Measurements from ENCODE around the gene SLCO4A1.
A peak's percentile ranks its signal among the peaks of the same experiment; 100 is the strongest.

SLCO4A1 gene

GRCh38 chr20:62651285-62652021 is 9.2 kb downstream of the SLCO4A1 start:
- Histone ChIP-seq H3K27me3 (ENCODE audit: control insufficient read depth in 5 of 5, insufficient read depth in 4 of 5, low read length in 5 of 5) (no peaks in the 10 kb centered on the region), H3K4me3 (ENCODE audit: low read depth in 1 of 5, low read length in 5 of 5) (peak overlapping the region in 4 of 5 donors; percentile 3 to 59 (median 38)), H3K27ac (ENCODE audit: low read depth, low read length) (peak overlapping the region; percentile 60), H3K9me3 (ENCODE audit: control insufficient read depth in 5 of 5, low read length in 5 of 5) (no peaks in the 10 kb centered on the region), H3K36me3 (ENCODE audit: control insufficient read depth in 5 of 5, insufficient read depth in 5 of 5, low read length in 5 of 5) (no peaks in the 10 kb centered on the region), H3K9ac (ENCODE audit: low read length in 5 of 5) (no peak overlapping the region), H3K4me1 (ENCODE audit: control insufficient read depth in 5 of 5, insufficient read depth in 5 of 5, low read length in 5 of 5) (peaks cover 9 to 61% (median 34%) of the 10 kb centered on the region in 5 donors)

GRCh38 chr20:62652041-62652893 is 10.0 kb downstream of the SLCO4A1 start:
- H3K36me3 ChIP-seq (ENCODE audit: control insufficient read depth in 5 of 5, insufficient read depth in 5 of 5, low read length in 5 of 5) = peaks cover 0 to 5% (median 0%) of the 10 kb centered on the region in 5 donors
- H3K9ac ChIP-seq (ENCODE audit: low read length in 5 of 5) = peak overlapping the region in 3 of 5 donors; percentile 10 to 68 (median 53)
- H3K27ac ChIP-seq (ENCODE audit: low read depth, low read length) = peak overlapping the region; percentile 84
- peaks cover 9 to 55% (median 32%) of the 10 kb centered on the region in 5 donors for H3K4me1 ChIP-seq (ENCODE audit: control insufficient read depth in 5 of 5, insufficient read depth in 5 of 5, low read length in 5 of 5)
- H3K4me3 ChIP-seq (ENCODE audit: low read depth in 1 of 5, low read length in 5 of 5) = peak overlapping the region; percentile 33 to 54 (median 46)
- H3K9me3 ChIP-seq (ENCODE audit: control insufficient read depth in 5 of 5, low read length in 5 of 5) = no peaks in the 10 kb centered on the region
- peaks cover 0 to 4% (median 0%) of the 10 kb centered on the region in 5 donors for H3K27me3 ChIP-seq (ENCODE audit: control insufficient read depth in 5 of 5, insufficient read depth in 4 of 5, low read length in 5 of 5)

DNA sequence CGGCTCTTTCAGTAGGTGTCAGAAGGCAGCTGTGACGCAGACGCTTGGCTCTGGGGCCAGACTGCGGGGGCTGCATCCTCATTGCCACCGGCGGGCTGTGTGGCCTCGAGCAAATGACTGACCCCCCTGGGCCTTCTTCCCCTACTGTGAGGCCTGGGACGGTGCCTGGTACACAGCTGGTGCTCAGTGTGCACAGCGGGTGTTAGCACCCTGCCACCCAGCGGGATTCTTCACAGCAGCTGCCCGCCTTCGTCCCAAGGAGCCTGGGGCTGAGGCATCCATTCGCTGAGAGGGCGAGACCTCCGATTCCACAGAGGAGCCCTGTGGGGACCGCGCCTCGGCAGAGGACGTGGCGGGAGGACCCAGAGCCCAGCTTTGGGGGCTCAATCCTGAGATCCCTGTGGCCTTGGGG is 10.6 kb downstream of the SLCO4A1 start:
- Histone ChIP-seq H3K4me1 (ENCODE audit: control insufficient read depth in 5 of 5, insufficient read depth in 5 of 5, low read length in 5 of 5) (peaks cover 5 to 49% (median 26%) of the 10 kb centered on the region in 5 donors), H3K9me3 (ENCODE audit: control insufficient read depth in 5 of 5, low read length in 5 of 5) (no peaks in the 10 kb centered on the region), H3K4me3 (ENCODE audit: low read depth in 1 of 5, low read length in 5 of 5) (peak overlapping the region in 2 of 5 donors; percentile 47 to 54), H3K27ac (ENCODE audit: low read depth, low read length) (peak overlapping the region; percentile 84), H3K36me3 (ENCODE audit: control insufficient read depth in 5 of 5, insufficient read depth in 5 of 5, low read length in 5 of 5) (peaks cover 0 to 5% (median 0%) of the 10 kb centered on the region in 5 donors), H3K9ac (ENCODE audit: low read length in 5 of 5) (peak overlapping the region in 3 of 5 donors; percentile 10 to 68 (median 53)), H3K27me3 (ENCODE audit: control insufficient read depth in 5 of 5, insufficient read depth in 4 of 5, low read length in 5 of 5) (peaks cover 0 to 4% (median 0%) of the 10 kb centered on the region in 5 donors)

DNA sequence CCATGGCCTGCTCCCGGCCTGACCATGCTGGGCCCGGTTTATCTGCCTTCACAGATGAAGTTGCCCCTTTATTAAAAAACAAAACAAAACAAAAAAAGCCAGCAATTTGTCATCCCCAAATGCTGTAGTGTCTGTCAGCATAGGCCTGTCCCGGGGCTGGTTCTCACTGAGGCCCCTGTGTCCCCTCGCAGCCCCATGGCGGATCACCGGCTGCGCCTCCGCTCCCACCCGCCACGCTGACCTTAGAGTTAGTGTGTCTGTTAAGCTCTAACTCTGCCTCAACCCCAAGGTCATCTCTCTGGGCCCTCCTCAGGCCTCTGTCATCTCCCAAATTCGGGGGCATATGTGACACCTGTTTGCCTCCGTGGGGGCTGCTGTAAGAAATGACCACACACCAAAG is 11.1 kb downstream of the SLCO4A1 start:
- Histone ChIP-seq H3K9ac (ENCODE audit: low read length in 5 of 5) (no peak overlapping the region), H3K36me3 (ENCODE audit: control insufficient read depth in 5 of 5, insufficient read depth in 5 of 5, low read length in 5 of 5) (peaks cover 0 to 5% (median 0%) of the 10 kb centered on the region in 5 donors), H3K27ac (ENCODE audit: low read depth, low read length) (peak overlapping the region; percentile 84), H3K27me3 (ENCODE audit: control insufficient read depth in 5 of 5, insufficient read depth in 4 of 5, low read length in 5 of 5) (peaks cover 0 to 4% (median 0%) of the 10 kb centered on the region in 5 donors), H3K9me3 (ENCODE audit: control insufficient read depth in 5 of 5, low read length in 5 of 5) (no peaks in the 10 kb centered on the region), H3K4me3 (ENCODE audit: low read depth in 1 of 5, low read length in 5 of 5) (no peak overlapping the region), H3K4me1 (ENCODE audit: control insufficient read depth in 5 of 5, insufficient read depth in 5 of 5, low read length in 5 of 5) (peaks cover 1 to 44% (median 21%) of the 10 kb centered on the region in 5 donors)

DNA sequence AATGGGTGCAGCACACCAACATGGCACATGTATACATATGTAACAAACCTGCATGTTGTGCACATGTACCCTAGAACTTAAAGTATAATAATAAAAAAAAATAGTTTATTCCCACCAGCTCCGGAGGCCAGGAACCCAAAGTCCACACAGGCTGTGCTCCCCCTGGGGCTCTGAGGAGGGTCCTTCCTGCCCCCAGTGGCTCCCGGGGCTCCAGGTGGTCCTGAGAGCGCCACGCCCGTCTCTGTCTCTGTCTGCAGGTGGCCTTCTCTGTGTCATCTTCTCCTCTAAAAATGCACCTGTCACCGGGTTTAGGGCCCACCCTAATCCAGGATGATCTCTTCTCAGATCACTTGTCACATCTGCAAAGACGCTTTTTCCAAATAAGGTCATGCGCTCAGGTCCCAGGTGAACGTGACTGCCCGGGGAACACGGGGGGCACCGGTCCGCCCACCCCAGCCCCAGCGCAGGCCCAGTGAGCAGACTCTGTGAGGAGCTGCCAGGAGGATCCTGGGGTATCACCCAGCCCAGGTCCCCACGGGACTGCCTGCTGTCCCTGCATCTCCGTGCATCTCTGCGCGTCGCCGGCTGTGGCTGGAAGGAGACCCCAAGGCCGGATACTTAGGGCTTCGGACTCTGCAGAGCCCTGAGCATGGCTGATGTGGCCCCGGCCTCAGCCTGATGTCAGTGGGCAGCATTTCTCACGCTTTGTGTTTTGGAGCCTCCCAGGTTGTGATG is 11.8 kb downstream of the SLCO4A1 start:
- Histone ChIP-seq H3K36me3 (ENCODE audit: control insufficient read depth in 5 of 5, insufficient read depth in 5 of 5, low read length in 5 of 5) (peaks cover 0 to 5% (median 0%) of the 10 kb centered on the region in 5 donors), H3K9ac (ENCODE audit: low read length in 5 of 5) (no peak overlapping the region), H3K27me3 (ENCODE audit: control insufficient read depth in 5 of 5, insufficient read depth in 4 of 5, low read length in 5 of 5) (peaks cover 0 to 4% (median 0%) of the 10 kb centered on the region in 5 donors), H3K27ac (ENCODE audit: low read depth, low read length) (no peak overlapping the region), H3K9me3 (ENCODE audit: control insufficient read depth in 5 of 5, low read length in 5 of 5) (no peaks in the 10 kb centered on the region), H3K4me3 (ENCODE audit: low read depth in 1 of 5, low read length in 5 of 5) (no peak overlapping the region), H3K4me1 (ENCODE audit: control insufficient read depth in 5 of 5, insufficient read depth in 5 of 5, low read length in 5 of 5) (peaks cover 0 to 48% (median 21%) of the 10 kb centered on the region in 5 donors)

GRCh38 chr20:62655282-62656196 is 13.2 kb downstream of the SLCO4A1 start:
- no peak overlapping the region for H3K27ac ChIP-seq (ENCODE audit: low read depth, low read length)
- H3K9me3 ChIP-seq (ENCODE audit: control insufficient read depth in 5 of 5, low read length in 5 of 5) = no peaks in the 10 kb centered on the region
- no peak overlapping the region for H3K4me3 ChIP-seq (ENCODE audit: low read depth in 1 of 5, low read length in 5 of 5)
- peaks cover 0 to 47% (median 25%) of the 10 kb centered on the region in 5 donors for H3K4me1 ChIP-seq (ENCODE audit: control insufficient read depth in 5 of 5, insufficient read depth in 5 of 5, low read length in 5 of 5)
- peaks cover 0 to 5% (median 3%) of the 10 kb centered on the region in 5 donors for H3K27me3 ChIP-seq (ENCODE audit: control insufficient read depth in 5 of 5, insufficient read depth in 4 of 5, low read length in 5 of 5)
- peaks cover 0 to 7% (median 0%) of the 10 kb centered on the region in 5 donors for H3K36me3 ChIP-seq (ENCODE audit: control insufficient read depth in 5 of 5, insufficient read depth in 5 of 5, low read length in 5 of 5)
- H3K9ac ChIP-seq (ENCODE audit: low read length in 5 of 5) = no peak overlapping the region

GRCh38 chr20:62656197-62656918 is 14.1 kb downstream of the SLCO4A1 start:
- peaks cover 0 to 8% (median 0%) of the 10 kb centered on the region in 5 donors for H3K36me3 ChIP-seq (ENCODE audit: control insufficient read depth in 5 of 5, insufficient read depth in 5 of 5, low read length in 5 of 5)
- no peak overlapping the region for H3K27ac ChIP-seq (ENCODE audit: low read depth, low read length)
- no peaks in the 10 kb centered on the region for H3K9me3 ChIP-seq (ENCODE audit: control insufficient read depth in 5 of 5, low read length in 5 of 5)
- no peak overlapping the region for H3K4me3 ChIP-seq (ENCODE audit: low read depth in 1 of 5, low read length in 5 of 5)
- H3K27me3 ChIP-seq (ENCODE audit: control insufficient read depth in 5 of 5, insufficient read depth in 4 of 5, low read length in 5 of 5) = peaks cover 0 to 7% (median 6%) of the 10 kb centered on the region in 5 donors
- peaks cover 0 to 39% (median 20%) of the 10 kb centered on the region in 5 donors for H3K4me1 ChIP-seq (ENCODE audit: control insufficient read depth in 5 of 5, insufficient read depth in 5 of 5, low read length in 5 of 5)
- H3K9ac ChIP-seq (ENCODE audit: low read length in 5 of 5) = no peak overlapping the region

- H3K27ac ChIP-seq (ENCODE audit: low read depth, low read length) = no peak overlapping the region
- H3K9me3 ChIP-seq (ENCODE audit: control insufficient read depth in 5 of 5, low read length in 5 of 5) = no peaks in the 10 kb centered on the region
- peaks cover 0 to 8% (median 0%) of the 10 kb centered on the region in 5 donors for H3K36me3 ChIP-seq (ENCODE audit: control insufficient read depth in 5 of 5, insufficient read depth in 5 of 5, low read length in 5 of 5)
- H3K4me3 ChIP-seq (ENCODE audit: low read depth in 1 of 5, low read length in 5 of 5) = no peak overlapping the region
- H3K9ac ChIP-seq (ENCODE audit: low read length in 5 of 5) = no peak overlapping the region
- peaks cover 0 to 39% (median 16%) of the 10 kb centered on the region in 5 donors for H3K4me1 ChIP-seq (ENCODE audit: control insufficient read depth in 5 of 5, insufficient read depth in 5 of 5, low read length in 5 of 5)
- H3K27me3 ChIP-seq (ENCODE audit: control insufficient read depth in 5 of 5, insufficient read depth in 4 of 5, low read length in 5 of 5) = peaks cover 0 to 10% (median 7%) of the 10 kb centered on the region in 5 donors
Observed at GRCh38 chr20:62656919-62657588, 14.8 kb downstream of the SLCO4A1 start.

Data from subcutaneous abdominal adipose tissue (tissue), 5 donors.